ENCODE results near the gene UTS2B. TPM values are rescaled to one million over a fixed set of nuclear protein-coding genes. Genes with fewer than 3 reads are reported as not detected.

Gene UTS2B
- total and polyA plus RNA-seq, 9 of the 15 experiments (the other 6 are each of a cell fraction or from before 2014, with no cell fraction given) = 0.06 TPM; not detected in 8

GRCh38 chr3:191257286-191257685 is 73.0 kb downstream of the UTS2B start (continued):
- no peak for TF ChIP-seq ZBTB40 (IDR thresholded peaks at IDR 0.05)
- no peak for TF ChIP-seq ZBTB40 (CRISPR knock-in tag; IDR thresholded peaks at IDR 0.05)
- no peak for TF ChIP-seq ZC3H11A (IDR thresholded peaks at IDR 0.05; ENCODE audit: low read depth, low read length)
- no peak for TF ChIP-seq SAFB2 (IDR thresholded peaks at IDR 0.05; ENCODE audit: borderline replicate concordance, low read depth, low read length, severe bottlenecking)
- no peak for TF ChIP-seq GABPB1 (CRISPR knock-in tag; IDR thresholded peaks at IDR 0.05)
- no peak for TF ChIP-seq CSDE1 (IDR thresholded peaks at IDR 0.05)

Measured in K562 (cell line).